H1 (cell line): Measurements from ENCODE around the gene KIAA0513. TPM values are rescaled to one million over a fixed set of nuclear protein-coding genes. Genes with fewer than 3 reads are reported as not detected.

ENCODE experiments used
- CTCF ChIA-PET: fragments of 300-600 bp; sonication (Branson Sonifier 250); formaldehyde crosslinking; loops from one replicate; lab custom pipeline; 2021; ENCODE audit not compliant: partially characterized antibody; lab: Charles Lee
- POLR2A ChIA-PET: fragments of 300-600 bp; sonication (Branson Sonifier 250); formaldehyde crosslinking; loops from one replicate; lab custom pipeline; 2021; ENCODE audit warnings: inconsistent platforms; ENCODE audit not compliant: partially characterized antibody; lab: Charles Lee
- DNase-seq, 2 experiments: peaks; one replicate each; pipeline versions ENCODE4 v3.0.0 to v3.0.0-alpha.2; 2010 to 2022; ENCODE audit warnings: low spot score in 2 of 2, low read depth in 1 of 2, mixed read lengths in 1 of 2
- FAIRE-seq: peaks from 2 replicates; lab custom pipeline; 2011; peaks lifted over from hg19 to GRCh38; lab: Jason Lieb, UNC
- H2AFZ ChIP-seq: 2 replicates; pipeline ENCODE4 v1.8.1; 2012; ENCODE audit warnings: low read length, inconsistent platforms
- H2AK5ac ChIP-seq: 2 replicates; pipeline ENCODE4 v1.6.1; 2013; ENCODE audit warnings: low read depth, low read length
- H2BK120ac ChIP-seq: replicated peaks from 2 replicates; pipeline ENCODE3; 2013; ENCODE audit warnings: low read depth, low read length, inconsistent platforms
- H2BK12ac ChIP-seq: 2 replicates; pipeline ENCODE4 v1.6.1; 2013; ENCODE audit warnings: low read depth, low read length
- H2BK15ac ChIP-seq: 2 replicates; pipeline ENCODE4 v1.6.1; 2013; ENCODE audit warnings: low read length
- H2BK20ac ChIP-seq: 2 replicates; pipeline ENCODE4 v1.6.1; 2013; ENCODE audit warnings: low read length
- H2BK5ac ChIP-seq: 2 replicates; pipeline ENCODE4 v1.6.1; 2013; ENCODE audit warnings: low read depth, low read length
- H3K14ac ChIP-seq: 2 replicates; pipeline ENCODE4 v1.6.1; 2013; ENCODE audit warnings: inconsistent platforms; ENCODE audit not compliant: insufficient read length
- H3K18ac ChIP-seq: 2 replicates; pipeline ENCODE4 v1.6.1; 2013; ENCODE audit warnings: low read length; ENCODE audit errors: extremely low read depth
- H3K23ac ChIP-seq: 2 replicates; pipeline ENCODE4 v1.6.1; 2013; ENCODE audit warnings: inconsistent platforms; ENCODE audit not compliant: insufficient read length
- H3K23me2 ChIP-seq: 2 replicates; pipeline ENCODE4 v1.6.1; 2013; ENCODE audit warnings: low read depth, low read length
- H3K27ac ChIP-seq: 2 replicates; pipeline ENCODE4 v1.6.1; 2011; ENCODE audit warnings: low read depth, low read length, inconsistent platforms
- H3K27me3 ChIP-seq, 4 experiments: replicated peaks in 1 of 4; 1 replicate in 1 of 4; 2 replicates in 3 of 4; pipeline versions ENCODE4 v1.6.1 to v1.8.1; 2011 to 2013; ENCODE audit warnings: low read length in 3 of 4, mild to moderate bottlenecking in 3 of 4, inconsistent platforms in 2 of 4, mixed read lengths in 2 of 4, moderate library complexity in 1 of 4; ENCODE audit not compliant: control insufficient read depth in 3 of 4, insufficient read depth in 3 of 4; ENCODE audit errors: extremely low read depth in 1 of 4
- H3K36me3 ChIP-seq, 4 experiments: 2 replicates each; pipeline versions ENCODE4 v1.6.1 to v1.8.1; 2011 to 2013; ENCODE audit warnings: mild to moderate bottlenecking in 4 of 4, low read length in 3 of 4, moderate library complexity in 2 of 4, control low read depth in 1 of 4, inconsistent platforms in 1 of 4; ENCODE audit not compliant: insufficient read depth in 4 of 4, control insufficient read depth in 2 of 4
- H3K4ac ChIP-seq: replicated peaks from 2 replicates; pipeline ENCODE3; 2013; ENCODE audit warnings: low read length, low read depth, mixed read lengths, inconsistent platforms; ENCODE audit not compliant: insufficient read length
- H3K4me1 ChIP-seq, 4 experiments: replicated peaks in 1 of 4; 1 replicate in 1 of 4; 2 replicates in 3 of 4; pipeline versions ENCODE4 v1.6.1 to v1.8.1; 2011 to 2013; ENCODE audit warnings: low read length in 3 of 4, inconsistent platforms in 2 of 4, mixed read lengths in 1 of 4; ENCODE audit not compliant: insufficient read depth in 4 of 4, control insufficient read depth in 3 of 4
- H3K4me2 ChIP-seq, 2 experiments: 2 replicates each; pipeline versions ENCODE4 v1.6.1 to v1.8.1; 2011 to 2013; ENCODE audit warnings: low read depth in 2 of 2, low read length in 2 of 2, control low read depth in 1 of 2, inconsistent platforms in 1 of 2, mild to moderate bottlenecking in 1 of 2; ENCODE audit not compliant: insufficient read depth in 1 of 2
- H3K4me3 ChIP-seq, 4 experiments: fragments of 200-600, 300-600 bp in 1 of 4; sonication (generic), shearing (Covaris generic), sonication (Bioruptor Twin) in 1 of 4; 2 replicates each; pipeline versions ENCODE4 v1.5.1 to v1.8.1; 2011 to 2016; ENCODE audit warnings: low read length in 4 of 4, low read depth in 3 of 4, control low read depth in 2 of 4, inconsistent platforms in 2 of 4, mild to moderate bottlenecking in 2 of 4, mixed read lengths in 1 of 4, moderate library complexity in 1 of 4; ENCODE audit not compliant: insufficient read depth in 2 of 4; ENCODE audit errors: extremely low read depth in 1 of 4
- H3K56ac ChIP-seq: replicated peaks from 2 replicates; pipeline ENCODE3; 2013; ENCODE audit warnings: low read depth, mild to moderate bottlenecking, mixed read lengths, low read length, inconsistent platforms; ENCODE audit not compliant: insufficient read length
- H3K79me1 ChIP-seq: 2 replicates; pipeline ENCODE4 v1.6.1; 2013; ENCODE audit warnings: low read depth, low read length, control low read depth
- H3K79me2 ChIP-seq, 2 experiments: 2 replicates each; pipeline versions ENCODE4 v1.6.1 to v1.8.1; 2012 to 2013; ENCODE audit warnings: low read length in 2 of 2, mild to moderate bottlenecking in 2 of 2, inconsistent platforms in 1 of 2; ENCODE audit not compliant: insufficient read depth in 2 of 2, control insufficient read depth in 1 of 2
- H3K9ac ChIP-seq, 4 experiments: replicated peaks in 1 of 4; 1 replicate in 1 of 4; 2 replicates in 3 of 4; pipeline versions ENCODE4 v1.6.1 to v1.8.1; 2011 to 2013; ENCODE audit warnings: low read depth in 3 of 4, low read length in 3 of 4, control low read depth in 2 of 4, mild to moderate bottlenecking in 2 of 4, moderate library complexity in 2 of 4, inconsistent platforms in 1 of 4; ENCODE audit errors: extremely low read depth in 1 of 4
- H3K9me3 ChIP-seq, 2 experiments: 2 replicates each; pipeline versions ENCODE4 v1.6.1 to v1.8.1; 2012 to 2013; ENCODE audit warnings: mild to moderate bottlenecking in 2 of 2, moderate library complexity in 2 of 2, control low read depth in 1 of 2, inconsistent platforms in 1 of 2, low read depth in 1 of 2, low read length in 1 of 2, mixed read lengths in 1 of 2; ENCODE audit not compliant: insufficient read depth in 2 of 2
- H4K20me1 ChIP-seq, 2 experiments: replicated peaks in 1 of 2; 2 replicates each; pipeline versions ENCODE3 to v1.8.1; 2011 to 2013; ENCODE audit warnings: inconsistent platforms in 2 of 2, low read length in 2 of 2, mild to moderate bottlenecking in 1 of 2; ENCODE audit not compliant: insufficient read depth in 2 of 2, control insufficient read depth in 1 of 2
- H4K5ac ChIP-seq: 2 replicates; pipeline ENCODE4 v1.6.1; 2013; ENCODE audit warnings: low read length, low read depth, mixed read lengths, inconsistent platforms; ENCODE audit not compliant: insufficient read length
- H4K8ac ChIP-seq: 2 replicates; pipeline ENCODE4 v1.8.0; 2013; ENCODE audit warnings: mild to moderate bottlenecking, moderate library complexity, low read length, inconsistent platforms; ENCODE audit not compliant: insufficient read depth; ENCODE audit errors: extremely low read depth
- H4K91ac ChIP-seq: replicated peaks from 2 replicates; pipeline ENCODE3; 2013; ENCODE audit warnings: low read length, mixed read lengths, inconsistent platforms; ENCODE audit not compliant: insufficient read length
- BCL11A ChIP-seq, 2 experiments: IDR thresholded peaks; one replicate each; pipeline ENCODE4 v1.6.1; 2011; ENCODE audit warnings: low read depth in 2 of 2, low read length in 2 of 2, mild to moderate bottlenecking in 2 of 2
- BRCA1 ChIP-seq: IDR thresholded peaks from 2 replicates; pipeline ENCODE4 v1.6.1; 2012; ENCODE audit warnings: low read depth, low read length, improper control_type of control experiment
- SRF ChIP-seq: IDR thresholded peaks from 2 replicates; pipeline ENCODE4 v1.6.1; 2011; ENCODE audit warnings: mild to moderate bottlenecking, low read depth, low read length, moderate library complexity
- WGBS, 2 experiments: shearing (Covaris generic) in 1 of 2; methylation state at CpG; one replicate each; pipeline versions ENCODE4 v1.1.6 to v1.1.7; 2013 to 2015; ENCODE audit warnings: low lambda C conversion rate in 2 of 2, mixed read lengths in 2 of 2, inconsistent platforms in 1 of 2, low coverage in 1 of 2, missing lambda C conversion rate in 1 of 2; ENCODE audit not compliant: insufficient replicate concordance in 2 of 2, insufficient coverage in 1 of 2, insufficient read length in 1 of 2; ENCODE audit errors: extremely low coverage in 1 of 2, missing lambda C conversion rate in 1 of 2; 5-methylcytosine and 5-hydroxymethylcytosine counted together
- polyA plus RNA-seq, 7 experiments: library from polyadenylated mRNA; depleted of rRNA in 3 of 7; stranded (reverse) in 5 of 7; unstranded in 2 of 7; fragments of >200 nt in 5 of 7; fragments of 200-250 nt in 2 of 7; gene quantifications; 1 replicate in 5 of 7; 2 replicates in 1 of 7; 4 replicates in 1 of 7; pipeline versions ENCODE4 v1.2.1 to v1.2.3, GENCODE V29; 2011 to 2013; ENCODE audit warnings: missing spikeins in 2 of 7, mixed read lengths in 2 of 7
- total RNA-seq: library from RNA; stranded (reverse); fragmentation: NEBNext Ultra II Directional; extraction: Animal tissue kit (Norgen Biotek cat#: 25700); gene quantifications from 2 replicates; pipeline ENCODE4 v1.2.1, GENCODE V29; 2021

Gene KIAA0513
- total and polyA plus RNA-seq, 2 of the 8 experiments (the other 6 are each of a cell fraction or from before 2014, with no cell fraction given): 2.1 to 6.1 TPM

GRCh38 chr16:85066346-85066885 lies 38.8 kb downstream of the KIAA0513 start:
- no peak for FAIRE-seq
- no peak overlapping the region for H3K4me2 ChIP-seq
- no peaks in the 10 kb centered on the region; the same call in 1 of the 2 replicates for H3K23me2 ChIP-seq
- H3K4me1 ChIP-seq: peaks cover 4 to 12% (median 7%) of the 10 kb centered on the region in 4 experiments
- no peak overlapping the region for H2BK5ac ChIP-seq
- no peak overlapping the region for H3K18ac ChIP-seq
- no peak overlapping the region for H3K23ac ChIP-seq
- TF ChIP-seq BRCA1: no peak
- no peak for TF ChIP-seq BCL11A (IDR thresholded peaks at IDR 0.05; ENCODE audit: low read depth in 2 of 2, low read length in 2 of 2)
- TF ChIP-seq SRF: no peak
- ChIA-PET CTCF (interaction anchor here (1.2 to 6.3 kb wide), 2 partner anchors 9 to 17 kb away, joined by 3 to 59 read pairs; no protein-coding TSS in a partner anchor), POLR2A (no interaction called here)
- H4K5ac ChIP-seq: no peak overlapping the region
- no peak overlapping the region for H3K4ac ChIP-seq
- H4K91ac ChIP-seq: no peak overlapping the region
- 92% methylated on average over 12 of the region's 12 CpGs; no CpG with 5 or more reads in 1 of the 2 experiments for WGBS, 2 experiments
- H3K14ac ChIP-seq: no peak overlapping the region
- H2BK20ac ChIP-seq: no peak overlapping the region
- no peak overlapping the region for H3K27ac ChIP-seq
- H3K9ac ChIP-seq: no peak overlapping the region
- H3K79me1 ChIP-seq: no peaks in the 10 kb centered on the region
- H3K56ac ChIP-seq: no peak overlapping the region
- H2BK120ac ChIP-seq: no peak overlapping the region
- no peak overlapping the region for H2BK12ac ChIP-seq
- H2AK5ac ChIP-seq: no peak overlapping the region
- no peaks in the 10 kb centered on the region for H3K79me2 ChIP-seq
- no peak overlapping the region for H2AFZ ChIP-seq
- no peak overlapping the region for H3K4me3 ChIP-seq
- H4K20me1 ChIP-seq: peaks cover 0 to 2% of the 10 kb centered on the region in 2 experiments
- no peaks in the 10 kb centered on the region for H3K9me3 ChIP-seq
- no peaks in the 10 kb centered on the region; a peak in 1 of 7 replicates for H3K27me3 ChIP-seq
- H4K8ac ChIP-seq: no peak overlapping the region
- H2BK15ac ChIP-seq: no peak overlapping the region
- DNase-seq: no peak
- no peaks in the 10 kb centered on the region; a peak in 1 of 8 replicates for H3K36me3 ChIP-seq
